NCI-H1694 treated with DMSO at 0.1 percent for 48 hours (cell line): Measurements from ENCODE around the gene PDPK1.
"Not testable (repeated sequence)": the region's sequence is repeated elsewhere in the genome, so short reads cannot be mapped to it uniquely, and the experiment has no call there.

Source experiments
- DNase-seq: peaks from one replicate; lab custom pipeline; 2025; lab: John Stamatoyannopoulos, UW

The PDPK1 gene

DNA sequence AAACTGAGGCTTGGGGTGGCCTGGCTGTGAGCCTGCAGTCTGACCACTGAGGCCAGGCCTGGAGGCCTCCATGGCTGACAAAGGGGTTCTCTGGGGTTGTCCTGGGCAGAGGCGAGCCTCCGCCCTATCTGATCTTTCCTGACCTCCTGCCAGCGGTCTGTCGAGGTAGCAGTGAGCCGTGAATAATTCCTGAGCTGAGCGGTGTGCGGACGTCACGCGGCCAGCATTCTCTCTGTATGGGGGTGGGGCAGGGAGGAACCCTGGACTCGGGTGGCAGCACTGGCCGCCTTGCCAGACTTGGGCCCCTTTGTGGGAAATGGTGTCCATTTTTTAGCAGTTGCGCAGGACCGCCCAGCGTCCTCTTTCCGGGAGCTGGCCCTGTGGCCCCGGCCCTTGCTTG, 74.1 kb downstream of the PDPK1 start:
- DNase-seq = not testable (repeated sequence)

GRCh38 chr16:2613251-2613650, 75.4 kb downstream of the PDPK1 start:
- DNase-seq = not testable (repeated sequence)

DNA sequence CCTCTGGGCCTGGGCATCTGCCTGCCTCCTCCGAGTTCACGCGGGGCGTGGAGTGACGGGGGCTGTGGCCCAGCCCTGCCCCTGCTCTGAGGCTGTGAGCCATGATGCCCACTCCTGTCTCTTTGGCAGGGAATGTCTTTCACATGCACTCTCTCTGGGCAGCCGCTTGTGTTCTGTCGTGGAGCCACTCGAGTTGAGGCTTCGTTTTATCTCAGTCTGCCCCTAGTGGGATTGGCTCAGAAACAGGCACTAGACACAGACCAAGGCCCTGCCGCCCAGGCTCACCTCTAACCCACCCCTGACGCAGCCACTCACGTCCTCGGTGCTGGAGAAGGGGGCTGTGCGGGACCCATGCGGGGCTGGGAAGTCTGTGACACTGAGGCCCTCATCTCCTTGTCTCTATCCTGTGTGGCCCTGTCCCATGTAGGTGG, 77.0 kb downstream of the PDPK1 start:
- no peak for DNase-seq

DNA sequence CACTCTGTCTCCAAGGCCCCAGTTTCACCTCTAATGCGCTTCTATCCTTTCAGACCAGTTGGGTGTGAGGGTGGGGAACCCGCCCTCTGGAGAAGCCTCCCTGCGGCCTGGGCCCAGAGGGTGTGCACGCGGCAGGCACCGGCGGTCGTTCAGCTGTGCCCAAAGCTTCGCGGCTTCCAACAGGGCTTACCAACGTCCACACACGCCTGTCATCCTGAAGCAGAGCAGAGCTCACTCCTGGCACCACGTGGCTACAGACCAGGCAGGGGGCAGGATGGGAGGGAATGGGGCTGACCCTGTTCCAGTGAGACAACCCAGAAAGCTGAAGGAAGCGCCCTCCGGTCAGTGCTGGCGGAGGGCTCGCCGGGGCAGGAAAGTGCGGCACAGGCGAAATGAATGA, 81.1 kb downstream of the PDPK1 start:
- DNase-seq = not testable (repeated sequence)

DNA sequence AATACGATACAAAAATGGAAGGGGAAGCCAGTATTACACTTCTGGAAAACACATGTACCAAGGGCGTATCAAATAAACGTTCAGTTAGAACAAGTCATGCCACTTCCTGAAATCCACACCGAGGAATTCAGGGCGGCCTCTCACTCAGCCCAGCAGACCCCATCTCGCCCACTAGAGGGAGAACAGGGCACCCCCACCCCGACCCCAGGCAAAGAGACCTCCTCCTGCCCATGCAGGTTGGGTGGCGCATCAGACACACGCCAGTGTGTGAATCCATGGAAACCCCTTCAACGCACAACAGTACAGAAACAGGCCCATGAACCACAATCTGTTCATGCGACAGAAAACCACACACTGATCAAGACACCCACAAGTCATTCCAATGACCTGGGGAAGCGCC, 81.8 kb downstream of the PDPK1 start:
- not testable (repeated sequence) for DNase-seq

DNA sequence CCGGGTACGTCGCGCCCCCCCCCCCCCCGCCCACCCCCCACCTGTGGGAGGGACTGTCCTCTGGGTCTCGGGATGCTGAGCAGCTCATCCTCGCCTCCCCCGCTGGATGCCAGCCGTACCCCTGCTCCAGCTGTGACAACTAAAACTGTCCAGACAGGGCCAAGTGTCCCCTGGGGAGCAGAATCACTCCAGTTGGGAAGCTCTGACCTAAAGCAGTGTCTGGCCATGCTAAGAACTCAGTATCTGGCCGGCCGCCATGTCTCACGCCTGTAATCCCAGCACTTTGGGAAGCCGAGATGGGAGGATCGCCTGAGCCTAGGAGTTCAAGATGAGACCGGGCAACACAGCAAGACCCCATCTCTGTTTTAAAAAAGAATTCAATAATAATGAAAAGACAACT, 83.0 kb downstream of the PDPK1 start:
- DNase-seq = not testable (repeated sequence)

GRCh38 chr16:2621395-2621794, 83.6 kb downstream of the PDPK1 start:
- not testable (repeated sequence) for DNase-seq

GRCh38 chr16:2627075-2627474, 89.3 kb downstream of the PDPK1 start:
- not testable (repeated sequence) for DNase-seq

DNA sequence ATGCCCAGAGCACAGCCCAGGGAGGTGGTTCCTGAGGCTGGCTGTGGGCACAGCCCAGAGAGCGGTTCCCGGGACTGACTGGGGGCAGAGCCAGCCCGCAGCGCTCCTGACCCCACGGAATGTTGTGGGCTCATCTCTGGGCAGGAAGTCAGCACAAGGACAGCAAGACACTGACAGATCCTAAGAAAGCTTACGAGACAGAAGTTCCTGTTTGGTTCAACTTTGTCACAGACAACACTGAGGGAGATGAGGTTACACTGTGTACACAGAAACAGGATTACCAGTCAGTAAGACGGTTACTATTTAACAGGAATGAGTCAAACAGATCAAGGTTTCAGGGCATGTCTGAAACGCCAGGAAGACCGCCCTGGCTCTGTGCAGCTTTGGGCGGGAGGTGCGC, 93.4 kb downstream of the PDPK1 start:
- not testable (repeated sequence) for DNase-seq

DNA sequence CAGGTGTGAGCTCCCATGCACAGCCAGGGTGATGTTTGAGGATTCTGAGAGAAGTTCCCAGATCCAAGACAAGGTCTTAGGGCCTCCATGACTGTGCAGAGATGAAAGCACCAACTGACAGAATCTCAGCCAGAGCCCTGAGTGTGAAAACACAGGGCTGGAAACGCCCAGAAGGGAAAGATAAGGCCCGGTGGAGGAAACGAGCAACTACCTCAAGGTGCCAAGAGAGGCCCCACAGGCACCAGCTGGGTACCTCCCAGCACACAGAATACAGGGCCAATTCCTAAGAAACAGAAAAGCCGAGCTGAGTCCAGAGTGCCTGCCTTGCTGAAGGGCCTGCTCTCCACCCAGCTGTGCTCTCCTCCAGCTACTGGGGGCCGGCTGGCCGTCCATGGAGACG, 94.5 kb downstream of the PDPK1 start:
- DNase-seq = not testable (repeated sequence)

DNA sequence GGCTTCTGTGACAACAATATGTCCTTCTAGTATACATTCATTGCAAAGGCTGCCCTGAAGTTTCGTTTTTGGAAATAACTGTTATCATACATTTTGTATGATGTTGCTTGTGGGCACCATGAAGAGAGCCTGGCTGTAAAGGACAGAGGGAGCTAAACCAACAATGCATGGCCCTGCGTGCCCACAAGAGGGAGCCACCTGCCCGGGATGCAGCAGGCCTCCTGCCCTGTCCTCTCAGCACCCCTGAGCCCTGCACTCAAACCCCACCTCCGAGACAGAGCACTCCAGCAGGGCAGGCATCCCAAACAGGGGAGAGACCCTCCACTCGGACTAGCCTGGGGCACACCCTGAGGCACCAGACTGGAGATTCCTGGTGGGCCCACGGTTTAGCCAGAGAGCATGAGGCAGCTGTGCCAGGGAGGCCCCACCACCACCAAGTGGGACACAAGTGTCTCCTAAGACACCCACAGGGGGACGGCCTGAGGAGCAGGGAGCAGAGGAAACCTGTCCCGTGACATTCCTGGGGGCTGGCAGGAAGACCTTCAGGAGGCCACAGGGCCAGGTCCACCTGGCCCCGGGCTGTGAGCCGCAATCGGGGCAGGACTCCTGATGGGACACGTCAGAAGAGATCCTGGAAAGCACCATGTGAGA, 101.4 kb downstream of the PDPK1 start:
- not testable (repeated sequence) for DNase-seq

DNA sequence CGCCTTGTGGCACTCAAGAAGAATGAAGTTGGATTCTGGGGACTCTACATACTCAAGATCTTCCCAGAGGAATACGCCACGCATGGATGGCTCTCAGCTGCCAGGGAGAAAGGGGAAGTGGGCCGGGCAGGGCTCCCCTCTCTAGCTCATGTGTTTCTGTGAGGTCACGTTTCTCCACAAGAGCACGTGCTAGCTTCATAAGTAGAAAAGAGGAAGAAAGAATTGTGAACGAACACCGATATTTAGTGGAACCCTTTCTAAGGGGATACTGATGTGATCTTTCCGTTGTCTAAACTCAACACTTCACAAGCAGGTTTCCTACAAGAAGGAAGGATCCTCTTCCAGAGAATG, 101.9 kb downstream of the PDPK1 start:
- DNase-seq = not testable (repeated sequence)

GRCh38 chr16:2642561-2642960, 104.7 kb downstream of the PDPK1 start:
- not testable (repeated sequence) for DNase-seq

DNA sequence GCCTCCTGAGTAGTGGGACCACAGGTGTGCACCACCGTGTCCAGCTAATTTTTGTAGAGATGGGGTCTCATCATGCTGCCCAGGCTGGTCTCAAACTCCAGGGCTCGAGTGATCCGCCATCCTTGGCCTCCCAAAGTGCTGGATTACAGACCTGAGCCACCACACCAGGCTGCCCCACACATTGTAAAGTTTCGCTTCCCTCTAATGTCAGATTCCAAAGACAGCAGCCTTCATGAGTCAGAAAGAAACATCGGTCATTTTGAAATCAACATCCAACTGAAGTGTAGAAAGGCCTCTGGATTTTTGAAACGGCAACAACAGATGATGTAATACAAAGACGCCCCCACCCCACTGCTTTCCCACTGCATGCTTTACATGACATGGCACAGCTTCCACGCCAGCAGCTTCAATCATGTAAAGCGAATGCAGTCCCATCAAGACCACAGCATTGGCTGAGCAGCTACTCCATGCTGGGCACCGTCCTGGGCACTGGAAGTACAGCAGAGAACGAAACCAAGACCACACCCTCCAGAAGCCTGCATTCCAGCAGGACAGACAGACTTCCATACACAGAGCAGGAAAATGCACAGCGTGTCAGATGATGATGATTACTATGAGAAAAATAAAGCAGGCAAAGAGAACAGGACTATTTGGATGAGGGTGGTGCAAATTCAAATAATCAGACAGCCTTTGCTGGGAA, 107.1 kb downstream of the PDPK1 start:
- DNase-seq = not testable (repeated sequence)

DNA sequence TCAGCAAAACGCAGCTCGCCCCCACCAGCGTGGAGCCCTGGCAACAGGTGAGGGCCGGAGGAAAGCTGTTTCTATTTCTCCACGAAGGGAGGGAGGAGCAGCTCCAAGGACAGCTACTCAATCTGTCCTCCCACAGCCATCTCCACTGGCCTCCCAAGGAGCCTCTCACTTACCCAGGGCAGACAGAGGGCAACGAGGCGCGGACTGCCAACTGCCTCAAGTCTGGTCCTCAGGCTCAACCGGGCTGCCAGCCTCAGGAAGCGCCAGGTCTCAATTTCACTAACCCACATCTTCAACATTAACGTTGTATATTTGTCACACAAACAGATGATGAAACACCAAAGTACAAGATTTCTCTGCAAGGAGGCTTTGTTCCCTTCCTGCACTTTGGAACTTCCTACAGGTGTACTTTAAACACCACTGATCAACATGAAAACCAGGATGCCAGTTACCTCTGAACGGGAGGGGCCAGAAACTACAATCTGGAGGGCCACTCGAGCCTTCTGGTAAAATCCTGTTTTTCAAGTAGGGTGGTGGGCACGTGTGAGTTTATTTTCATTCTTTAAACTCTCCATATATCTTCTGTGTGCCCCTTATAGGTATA, 113.5 kb downstream of the PDPK1 start:
- DNase-seq = not testable (repeated sequence)
